Measurements from ENCODE around the gene PFKL. TPM values are rescaled to one million over a fixed set of nuclear protein-coding genes. Genes with fewer than 3 reads are reported as not detected.

PFKL gene
- total RNA-seq, 4 donors from 2014 or later, result 92.8 to 121 (median 117) TPM

- Histone ChIP-seq H3K27ac (peak within 1 kb of the TSS; percentile 38), H3K36me3 (no peaks in the 10 kb centered on the region), H3K9me3 (no peaks in the 10 kb centered on the region), H3K4me1 (peaks cover 24% of the 10 kb centered on the region), H3K27me3 (peaks cover 45% of the 10 kb centered on the region), H3K4me3 (peak within 1 kb of the TSS; percentile 19)
- 54% methylated on average over 12 of the region's 21 CpGs for WGBS
- TF ChIP-seq POLR2A (IDR thresholded peaks at IDR 0.05) (no peak), POLR2AphosphoS5 (IDR thresholded peaks at IDR 0.05) (no peak), EP300 (IDR thresholded peaks at IDR 0.05) (no peak), CTCF (IDR thresholded peaks at IDR 0.05) (no peak)
- DNase-seq (ENCODE audit: low spot score in 2 of 2), result peak in 1 of 2 donors; percentile 64
Measured at GRCh38 chr21:44353191-44353970, 53.5 kb downstream of the PFKL start, which contains the start of gene TRPM2. TRPM2 (plus strand) TSS chr21:44353621; CDS start chr21:44353701, 80 bp downstream.

- peak overlapping the region; percentile 38 for H3K27ac ChIP-seq
- peak overlapping the region; percentile 19 for H3K4me3 ChIP-seq
- no peak for TF ChIP-seq CTCF (IDR thresholded peaks at IDR 0.05)
- no peak for TF ChIP-seq POLR2A (IDR thresholded peaks at IDR 0.05)
- TF ChIP-seq POLR2AphosphoS5 (IDR thresholded peaks at IDR 0.05), result no peak
- TF ChIP-seq EP300 (IDR thresholded peaks at IDR 0.05), result no peak
- peaks cover 24% of the 10 kb centered on the region for H3K4me1 ChIP-seq
- H3K9me3 ChIP-seq, result no peaks in the 10 kb centered on the region
- H3K27me3 ChIP-seq, result peaks cover 42% of the 10 kb centered on the region
- no peaks in the 10 kb centered on the region for H3K36me3 ChIP-seq
- 73% methylated on average over 8 of the region's 8 CpGs for WGBS
- DNase-seq (ENCODE audit: low spot score in 2 of 2), result no peak
Measured at GRCh38 chr21:44354001-44354405, 54.1 kb downstream of the PFKL start.

- no peak overlapping the region for H3K27ac ChIP-seq
Measured at GRCh38 chr21:44354775-44355771, 55.2 kb downstream of the PFKL start.

DNA sequence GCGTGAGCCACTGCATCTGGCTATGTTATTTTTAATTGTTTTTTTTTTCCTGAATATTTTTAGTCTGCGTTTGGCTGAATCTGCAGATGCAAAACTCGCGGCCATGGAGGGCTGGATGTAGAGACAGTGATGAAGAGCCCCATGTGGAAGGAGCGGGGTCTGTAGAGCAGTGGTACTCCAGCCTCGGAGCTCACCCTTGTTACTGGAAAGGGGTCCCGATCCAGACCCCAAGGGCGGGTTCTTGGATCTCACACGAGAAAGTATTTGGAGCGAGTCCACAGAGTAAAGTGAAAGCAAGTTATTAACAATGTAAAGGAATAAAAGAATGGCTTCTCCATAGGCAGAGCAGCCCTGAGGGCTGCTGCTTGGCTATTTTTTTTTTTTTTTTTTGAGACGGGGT lies 56.3 kb downstream of the PFKL start:
- no peaks in the 10 kb centered on the region for H3K9me3 ChIP-seq
- H3K36me3 ChIP-seq, result no peaks in the 10 kb centered on the region
- H3K4me1 ChIP-seq, result peaks cover 10% of the 10 kb centered on the region
- H3K4me3 ChIP-seq, result no peak overlapping the region
- no peak overlapping the region for H3K27ac ChIP-seq
- no peak for TF ChIP-seq POLR2A (IDR thresholded peaks at IDR 0.05)
- no peak for TF ChIP-seq EP300 (IDR thresholded peaks at IDR 0.05)
- TF ChIP-seq POLR2AphosphoS5 (IDR thresholded peaks at IDR 0.05), result no peak
- TF ChIP-seq CTCF (IDR thresholded peaks at IDR 0.05), result no peak
- H3K27me3 ChIP-seq, result peaks cover 20% of the 10 kb centered on the region
- 83% methylated on average over 11 of the region's 11 CpGs for WGBS
- no peak for DNase-seq (ENCODE audit: low spot score in 2 of 2)

More at GRCh38 chr21:44354775-44355771, 55.2 kb downstream of the PFKL start:
- 84% methylated on average over 24 of the region's 24 CpGs for WGBS
- Histone ChIP-seq H3K9me3 (no peaks in the 10 kb centered on the region), H3K36me3 (no peaks in the 10 kb centered on the region), H3K4me3 (no peak overlapping the region), H3K27me3 (peaks cover 31% of the 10 kb centered on the region), H3K4me1 (peaks cover 21% of the 10 kb centered on the region)
- TF ChIP-seq EP300 (IDR thresholded peaks at IDR 0.05) (no peak), POLR2A (IDR thresholded peaks at IDR 0.05) (no peak), POLR2AphosphoS5 (IDR thresholded peaks at IDR 0.05) (no peak)
- no peak for DNase-seq (ENCODE audit: low spot score in 2 of 2)

GRCh38 chr21:44356636-44357035 lies 56.8 kb downstream of the PFKL start:
- Histone ChIP-seq H3K4me1 (peaks cover 9% of the 10 kb centered on the region), H3K9me3 (no peaks in the 10 kb centered on the region), H3K27ac (no peak overlapping the region), H3K4me3 (no peak overlapping the region), H3K36me3 (no peaks in the 10 kb centered on the region), H3K27me3 (peaks cover 18% of the 10 kb centered on the region)
- TF ChIP-seq CTCF (IDR thresholded peaks at IDR 0.05) (no peak), POLR2AphosphoS5 (IDR thresholded peaks at IDR 0.05) (no peak), POLR2A (IDR thresholded peaks at IDR 0.05) (no peak), EP300 (IDR thresholded peaks at IDR 0.05) (no peak)
- no peak for DNase-seq (ENCODE audit: low spot score in 2 of 2)
- WGBS, result 75% methylated on average over 6 of the region's 6 CpGs
